GM19238 (cell line): ENCODE results near the gene MIGA2.

Experiments used
- DNase-seq: peaks from one replicate; pipeline ENCODE4 v3.0.0; 2011; ENCODE audit warnings: low spot score; ENCODE audit not compliant: insufficient read length

The MIGA2 gene

DNA sequence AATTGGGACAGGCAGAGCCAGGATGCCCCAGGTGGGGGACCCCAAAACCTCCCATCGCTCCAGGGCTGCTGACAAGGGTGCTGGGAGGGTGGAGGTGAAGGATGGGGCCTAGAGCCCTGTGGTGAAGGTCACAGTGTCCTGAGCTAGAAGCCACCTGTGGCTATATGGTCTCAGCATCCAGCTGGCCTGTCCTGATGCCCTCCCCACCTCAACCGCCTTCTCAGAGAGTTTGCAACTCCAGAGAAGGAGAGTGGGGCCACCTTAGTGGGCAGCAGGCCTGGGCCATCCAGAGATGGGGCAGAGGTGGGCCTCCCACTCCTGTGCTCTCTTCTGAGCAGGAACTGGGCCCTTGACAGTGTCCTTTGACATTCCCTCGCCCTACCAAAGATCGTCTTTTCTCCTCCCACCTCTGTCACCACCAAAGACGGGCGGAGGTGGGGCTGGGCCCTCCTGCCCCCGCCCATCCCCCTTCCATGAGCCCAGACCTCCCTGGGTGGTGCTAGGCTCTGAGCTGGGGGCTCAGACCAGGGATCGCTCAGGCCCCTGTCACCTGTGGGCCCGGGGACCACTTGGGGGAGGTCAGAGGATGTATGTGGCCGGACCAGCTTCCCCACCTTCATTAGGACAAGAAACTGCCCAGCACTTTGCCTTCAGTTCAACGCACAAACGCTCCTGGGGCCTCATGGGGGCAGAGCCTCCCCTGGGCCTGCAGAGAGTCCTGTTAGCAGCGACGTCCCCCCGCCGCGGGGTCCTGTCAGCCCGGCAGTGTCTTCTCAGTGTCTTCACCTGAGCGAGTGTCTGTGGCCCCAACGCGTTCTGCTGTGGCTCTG is 34.5 kb downstream of the MIGA2 start:
- no peak for DNase-seq

DNA sequence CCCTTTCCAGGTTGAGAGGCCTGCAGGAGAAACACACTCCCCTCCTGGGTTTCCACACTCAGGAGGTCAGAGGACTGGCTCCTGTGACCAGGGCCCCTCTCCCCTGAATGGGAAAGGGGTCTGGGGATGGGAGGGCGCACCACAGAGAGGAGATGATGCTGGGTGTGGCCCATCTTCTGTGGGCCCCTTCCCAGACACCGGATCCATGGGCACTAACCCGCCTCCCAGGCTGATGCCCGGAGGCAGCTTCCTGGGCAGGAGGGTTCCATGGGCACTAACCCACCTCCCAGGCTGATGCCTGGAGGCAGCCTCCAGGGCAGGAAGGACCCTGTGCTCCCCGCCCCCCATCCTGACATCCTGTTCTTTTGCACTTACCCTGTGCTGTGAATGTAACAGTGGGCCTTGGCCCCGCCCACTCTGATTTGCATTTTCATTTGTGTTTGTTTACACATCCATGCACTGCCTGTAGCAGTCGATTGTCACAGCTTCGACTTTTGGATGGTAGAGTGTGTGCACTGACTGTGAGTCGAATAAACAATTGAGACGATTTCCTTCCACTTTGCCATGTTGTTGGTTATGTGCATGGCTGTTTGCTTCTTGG is 35.2 kb downstream of the MIGA2 start:
- DNase-seq, result no peak

DNA sequence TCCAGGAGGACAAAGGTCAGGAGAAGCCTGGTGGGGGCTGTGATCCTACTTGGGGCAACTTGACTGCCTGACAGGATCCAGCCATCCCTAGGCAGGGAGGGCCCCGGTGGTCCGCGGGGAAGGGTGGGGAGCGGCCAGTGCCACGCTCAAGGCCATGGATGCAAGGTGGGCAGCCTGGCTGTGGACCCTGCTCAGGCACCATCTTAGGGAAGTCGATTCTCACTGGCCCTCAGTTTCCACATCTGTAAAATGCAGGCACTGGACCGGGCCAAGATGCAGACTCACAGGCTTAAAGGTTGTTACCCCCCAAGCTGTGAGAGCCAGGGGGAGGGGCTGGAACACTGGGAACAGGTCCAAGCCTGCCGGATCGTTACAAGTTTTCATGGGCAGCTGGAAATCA is 35.7 kb downstream of the MIGA2 start:
- DNase-seq, result no peak

DNA sequence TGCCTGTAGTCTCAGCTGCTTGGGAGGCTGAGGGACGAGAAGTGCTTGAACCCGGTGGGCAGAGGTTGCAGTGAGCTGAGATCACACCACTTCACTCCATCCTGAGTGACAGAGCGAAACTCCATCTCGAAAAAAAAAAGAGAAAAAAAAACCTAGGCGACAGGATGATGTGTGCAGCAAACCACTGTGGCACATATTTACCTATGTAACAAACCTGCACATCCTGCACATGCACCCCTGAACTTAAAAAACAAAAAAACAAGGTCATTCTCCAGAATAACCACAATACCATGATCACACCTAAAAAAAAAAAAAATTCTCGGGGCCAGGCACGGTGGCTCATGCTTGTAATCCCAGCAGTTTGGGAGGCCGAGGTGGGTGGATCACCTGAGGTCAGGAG is 37.0 kb downstream of the MIGA2 start:
- DNase-seq, result no peak

DNA sequence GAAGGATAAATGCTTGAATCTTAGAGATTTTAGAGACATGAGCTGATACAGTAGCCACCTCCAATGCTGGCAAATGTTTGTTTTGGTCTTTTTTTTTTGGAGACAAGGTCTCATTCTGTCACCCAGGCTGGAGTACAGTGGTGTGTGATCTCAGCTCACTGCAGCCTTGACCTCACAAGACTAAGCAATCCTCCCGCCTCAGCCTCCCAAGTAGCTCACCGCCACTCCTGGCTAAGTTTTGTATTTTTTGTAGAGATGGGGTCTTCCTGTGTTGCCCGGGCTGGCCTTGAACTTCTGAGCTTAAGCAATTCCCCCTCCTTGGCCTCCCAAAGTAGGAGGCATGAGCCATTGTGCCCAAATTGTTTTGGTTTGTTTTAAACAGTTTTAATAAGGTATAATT is 37.7 kb downstream of the MIGA2 start:
- no peak for DNase-seq

DNA sequence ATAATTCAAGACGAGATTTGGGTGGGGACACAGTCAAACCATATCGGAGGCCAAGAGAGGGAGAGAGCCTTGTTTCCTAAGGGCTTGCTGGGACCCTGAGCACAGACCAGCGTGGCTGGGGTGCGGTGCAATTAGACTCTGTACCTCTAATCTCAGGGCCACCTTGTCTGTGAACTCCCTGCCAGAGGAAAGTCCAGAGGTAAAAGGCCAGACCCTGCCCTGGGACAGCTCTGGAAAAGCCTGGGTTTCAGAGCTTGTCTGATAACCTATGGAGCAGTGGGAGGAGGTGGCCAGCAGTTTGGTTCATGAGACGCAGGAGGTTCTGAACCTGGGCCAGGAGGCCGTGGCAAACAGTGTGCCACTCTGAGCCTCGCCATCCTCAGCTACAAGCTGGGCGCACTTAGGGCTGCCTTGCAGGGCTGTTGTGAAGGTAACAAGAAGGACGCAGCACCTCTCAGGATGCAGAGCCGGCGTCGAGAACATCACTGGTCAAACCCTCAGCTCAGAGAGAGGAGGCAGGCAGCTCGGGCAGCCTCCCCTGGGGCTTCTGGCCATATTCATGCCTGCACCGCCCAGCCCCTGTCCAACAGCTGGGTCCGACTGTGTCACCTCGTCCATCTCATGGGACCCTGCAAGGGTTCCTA is 39.7 kb downstream of the MIGA2 start:
- no peak for DNase-seq

DNA sequence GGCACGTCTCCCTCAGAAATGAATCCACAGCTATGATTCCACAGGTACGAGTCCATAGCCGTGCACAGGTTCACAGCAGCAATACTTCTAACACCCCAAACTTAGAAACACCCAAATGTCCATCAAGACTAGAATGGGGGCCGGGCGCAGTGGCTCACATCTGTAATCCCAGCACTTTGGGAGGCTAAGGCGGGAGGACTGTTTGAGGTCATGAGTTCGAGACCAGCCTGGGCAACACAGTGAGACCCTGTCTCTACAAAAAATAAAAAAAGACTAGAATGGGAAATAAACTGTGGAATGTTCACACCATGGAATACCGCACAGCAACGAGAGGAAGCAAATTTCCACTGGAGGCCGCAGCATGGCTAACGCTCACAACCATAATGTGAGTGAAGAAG is 40.2 kb downstream of the MIGA2 start:
- no peak for DNase-seq

DNA sequence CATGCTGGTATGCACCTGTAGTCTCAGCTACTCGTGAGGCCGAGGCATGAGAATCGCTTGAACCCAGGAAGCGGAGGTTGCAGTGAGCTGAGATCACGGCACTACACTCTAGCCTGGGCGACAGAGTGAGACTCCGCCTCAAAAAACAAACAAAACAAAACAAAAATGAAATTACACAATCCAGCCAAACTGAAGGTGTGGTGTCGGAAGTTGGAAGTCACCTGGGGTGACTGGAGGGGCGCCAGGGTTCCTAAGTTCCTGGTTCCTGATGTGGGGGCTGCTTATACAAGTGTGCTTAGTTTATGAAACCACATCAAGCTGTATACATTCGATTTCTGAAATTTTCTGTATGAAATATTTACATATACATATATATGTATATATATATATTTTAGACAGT is 40.8 kb downstream of the MIGA2 start:
- no peak for DNase-seq

DNA sequence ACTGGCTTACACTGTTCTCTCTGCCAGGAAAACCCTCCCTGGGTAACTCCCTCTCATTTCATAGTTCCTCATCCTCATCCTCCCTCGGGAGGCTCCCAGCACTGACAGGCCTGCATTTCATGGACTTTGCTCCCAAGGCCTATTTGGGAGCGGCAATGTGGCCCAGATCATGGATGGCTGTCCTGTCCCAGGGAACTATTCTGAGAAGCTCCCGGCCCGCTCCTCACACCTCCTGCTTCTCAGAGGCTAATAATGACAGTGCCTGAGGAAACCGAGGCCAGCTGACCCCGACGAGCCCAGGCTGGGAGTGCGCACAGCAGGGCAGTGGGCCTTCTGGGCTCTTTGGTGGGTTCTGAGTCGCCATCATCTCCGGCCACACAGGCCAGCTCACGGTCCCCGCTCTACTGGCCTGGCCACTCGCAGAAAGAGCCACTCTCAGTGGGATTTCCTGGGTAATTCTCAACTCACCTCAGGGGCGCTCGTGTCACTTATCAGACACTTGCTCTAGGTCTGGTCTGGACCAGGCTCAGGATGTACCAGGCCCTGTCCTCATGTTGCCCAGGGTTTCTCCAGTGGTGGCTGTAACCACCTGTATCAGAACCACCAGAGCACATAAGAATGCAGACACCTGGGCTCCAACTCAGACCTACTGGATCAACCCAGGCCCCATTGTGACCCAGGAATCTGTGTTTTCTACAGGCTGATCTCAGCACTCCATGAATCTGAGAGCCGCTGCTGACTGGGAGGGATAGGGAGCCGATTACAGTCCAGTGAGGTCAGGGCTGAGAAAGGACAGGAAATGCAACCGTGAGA is 42.5 kb downstream of the MIGA2 start:
- no peak for DNase-seq

DNA sequence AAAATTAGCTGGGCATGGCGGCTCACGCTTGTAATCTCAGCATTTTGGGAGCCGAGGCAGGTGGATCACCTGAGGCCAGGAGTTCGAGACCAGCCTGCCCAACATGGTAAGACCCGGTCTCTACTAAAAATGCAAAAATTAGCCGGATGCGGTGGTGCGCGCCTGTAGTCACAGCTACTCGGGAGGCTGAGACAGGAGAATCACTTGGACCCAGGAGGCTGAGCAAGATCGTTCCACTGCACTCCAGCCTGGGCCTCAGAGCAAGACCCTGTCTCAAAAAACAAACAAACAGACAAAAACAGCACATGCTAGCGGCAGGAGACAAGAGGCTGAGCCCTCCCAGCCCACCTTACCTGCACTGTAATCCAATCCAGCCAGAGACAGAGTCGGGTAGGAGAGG is 43.4 kb downstream of the MIGA2 start:
- DNase-seq, result no peak

DNA sequence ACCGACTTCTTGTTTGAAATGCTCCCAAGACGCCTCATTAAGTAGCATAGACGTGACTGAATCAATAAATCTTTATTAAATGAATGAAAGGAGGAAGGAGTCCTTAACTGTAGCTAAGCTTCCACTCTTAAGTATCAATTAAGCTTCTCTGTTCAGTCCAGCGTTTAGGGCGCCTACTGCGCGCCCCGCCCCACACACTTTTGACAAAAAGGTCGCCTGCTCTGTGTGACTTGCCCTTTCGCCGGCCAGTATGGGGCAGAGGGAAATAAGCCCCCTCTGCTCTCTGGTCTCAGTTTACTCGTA is 43.8 kb downstream of the MIGA2 start:
- DNase-seq, result no peak

DNA sequence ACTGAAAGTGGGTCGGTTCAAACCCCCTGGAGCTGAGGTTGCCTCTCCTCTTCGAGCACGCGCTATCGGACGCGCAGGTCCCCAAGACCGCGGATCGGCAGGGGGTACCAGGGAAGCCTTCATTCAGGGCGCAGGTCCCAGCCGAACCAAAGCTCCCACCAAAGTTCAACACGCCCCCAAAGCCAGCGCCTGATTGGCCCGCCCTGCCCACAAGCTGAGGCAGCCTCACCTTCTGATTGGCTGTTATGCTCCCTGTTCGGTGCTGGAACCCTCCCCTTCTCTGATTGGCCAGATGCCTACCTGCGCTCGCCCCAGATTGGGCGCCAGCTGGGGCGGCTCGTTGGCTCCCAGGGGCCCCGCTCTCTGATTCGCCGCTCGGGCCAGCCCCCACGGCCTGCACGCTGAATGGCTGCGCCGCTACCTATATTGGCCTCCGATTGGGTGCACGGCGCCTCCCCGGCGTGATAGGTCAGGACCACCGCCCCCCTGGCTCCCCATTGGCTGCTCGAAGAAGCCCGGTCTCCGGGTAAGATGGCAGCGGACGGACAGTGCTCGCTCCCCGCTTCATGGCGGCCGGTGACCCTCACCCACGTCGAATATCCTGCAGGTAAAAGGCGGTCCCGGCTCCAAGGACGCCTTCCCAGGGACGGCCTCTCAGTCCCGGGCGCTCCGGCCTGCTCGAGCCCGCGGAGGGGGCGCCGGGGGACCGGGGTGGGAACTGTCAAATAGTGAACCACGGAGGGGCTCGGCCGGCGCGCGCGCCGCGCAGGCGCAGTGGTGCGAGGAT is 44.4 kb downstream of the MIGA2 start, which contains the start of gene DOLPP1:
DOLPP1 (plus strand) TSS at position 511 of the 787 bp plus-strand sequence; CDS start at position 532, 21 bp downstream.
- peak; percentile 100 for DNase-seq

DNA sequence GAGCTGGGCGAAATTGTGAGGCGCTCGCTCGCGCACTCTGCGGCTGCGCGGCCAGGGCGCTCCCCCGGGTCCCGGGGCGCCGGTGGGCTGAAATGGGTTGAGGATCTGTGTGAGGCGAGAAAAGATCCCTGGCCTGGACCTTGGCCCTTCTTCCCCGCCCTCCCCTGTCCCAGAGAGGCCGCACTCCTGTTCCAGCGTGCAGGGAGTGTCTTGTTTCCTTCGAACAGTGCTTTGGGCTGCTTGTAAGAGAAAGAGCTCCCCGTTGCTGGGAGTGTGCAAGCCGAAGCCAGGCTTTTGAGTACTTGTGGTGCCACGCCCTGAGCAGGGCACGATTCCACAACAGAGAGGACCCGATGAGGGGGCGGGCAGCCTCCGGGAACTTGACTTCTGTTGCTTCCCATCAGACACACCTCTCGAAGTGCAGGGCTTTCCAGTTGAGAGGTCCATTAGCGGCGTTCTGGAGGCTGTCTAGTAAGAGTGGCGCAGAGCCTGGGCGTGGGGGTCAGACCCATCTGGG is 45.0 kb downstream of the MIGA2 start:
- DNase-seq, result peak; percentile 94

DNA sequence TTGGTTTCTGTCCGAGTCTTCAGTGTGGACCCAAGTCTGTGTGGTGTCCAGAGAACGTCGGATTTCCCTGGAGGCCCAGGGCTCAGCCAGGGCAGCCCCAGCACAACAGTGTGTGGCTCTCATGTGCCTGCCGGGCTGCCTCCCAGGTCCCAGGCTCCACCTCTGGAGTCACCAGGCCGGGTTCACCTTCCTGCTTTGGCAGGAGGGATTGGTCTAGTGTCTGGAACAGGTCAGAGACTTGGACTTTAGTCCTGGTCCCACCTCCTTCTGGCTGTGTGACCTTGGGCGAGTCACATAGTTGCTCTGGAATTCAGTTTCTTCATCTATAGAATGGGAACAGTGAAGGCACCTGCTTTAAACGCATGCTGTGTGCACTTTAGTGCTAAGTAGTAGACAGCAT is 47.7 kb downstream of the MIGA2 start:
- DNase-seq, result no peak

DNA sequence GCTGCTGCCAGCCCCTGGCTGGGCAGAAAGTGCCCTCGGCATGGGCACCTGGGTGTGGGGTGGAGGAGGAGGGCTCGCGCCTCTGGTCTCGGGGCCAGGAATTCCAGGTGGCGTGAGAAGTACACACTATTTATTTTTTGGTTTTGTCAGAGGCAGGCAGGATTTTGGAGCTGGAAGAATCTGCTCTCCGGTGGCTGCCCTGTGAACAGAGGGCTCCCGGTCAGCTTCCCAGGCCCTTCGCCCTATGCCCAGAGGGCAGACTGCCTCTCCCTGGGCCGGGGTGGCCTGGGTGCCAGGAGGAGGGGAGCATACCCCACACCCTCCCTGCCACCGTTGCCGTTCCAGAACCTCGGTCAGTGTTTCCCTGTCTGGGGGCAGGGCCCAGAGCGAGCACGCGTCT is 52.8 kb downstream of the MIGA2 start:
- DNase-seq, result no peak

DNA sequence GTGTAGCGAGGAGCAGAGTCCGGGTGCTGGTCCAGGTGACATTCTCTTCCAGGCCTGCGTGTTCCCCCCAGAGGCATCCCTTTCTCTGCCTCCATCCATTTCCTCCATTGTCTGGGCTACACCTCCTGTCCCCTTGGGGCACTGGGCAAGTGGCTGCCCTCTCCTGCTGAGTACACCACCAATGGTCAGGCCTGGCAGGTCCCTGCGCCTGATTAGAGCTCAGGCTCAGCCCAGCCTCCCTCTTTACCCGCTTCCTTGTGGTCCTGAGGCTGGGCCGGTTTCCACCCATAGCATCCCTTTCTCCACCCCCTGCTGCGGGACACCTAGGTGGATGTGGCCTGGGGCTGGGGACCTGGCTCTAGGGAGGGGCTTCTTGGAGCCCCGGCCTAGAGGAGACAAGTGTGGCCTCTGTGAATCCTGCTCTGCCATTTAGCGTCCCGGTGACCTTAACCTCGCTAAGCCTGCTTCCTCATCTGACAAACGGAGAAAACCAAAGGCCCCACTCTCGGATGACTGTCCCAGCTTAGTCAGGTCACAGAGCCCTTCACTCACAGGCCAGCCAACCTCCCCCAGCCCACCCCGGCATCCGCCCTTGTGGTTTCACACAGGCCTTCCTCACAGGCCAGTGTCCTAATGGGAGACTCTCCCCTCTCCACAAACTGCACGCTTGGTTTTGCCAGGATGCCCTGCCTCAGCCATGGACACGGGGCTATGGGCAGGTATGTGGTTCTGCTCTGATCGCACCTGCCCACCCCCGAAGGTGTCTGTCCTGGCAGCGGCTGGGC is 57.4 kb downstream of the MIGA2 start:
- no peak for DNase-seq

DNA sequence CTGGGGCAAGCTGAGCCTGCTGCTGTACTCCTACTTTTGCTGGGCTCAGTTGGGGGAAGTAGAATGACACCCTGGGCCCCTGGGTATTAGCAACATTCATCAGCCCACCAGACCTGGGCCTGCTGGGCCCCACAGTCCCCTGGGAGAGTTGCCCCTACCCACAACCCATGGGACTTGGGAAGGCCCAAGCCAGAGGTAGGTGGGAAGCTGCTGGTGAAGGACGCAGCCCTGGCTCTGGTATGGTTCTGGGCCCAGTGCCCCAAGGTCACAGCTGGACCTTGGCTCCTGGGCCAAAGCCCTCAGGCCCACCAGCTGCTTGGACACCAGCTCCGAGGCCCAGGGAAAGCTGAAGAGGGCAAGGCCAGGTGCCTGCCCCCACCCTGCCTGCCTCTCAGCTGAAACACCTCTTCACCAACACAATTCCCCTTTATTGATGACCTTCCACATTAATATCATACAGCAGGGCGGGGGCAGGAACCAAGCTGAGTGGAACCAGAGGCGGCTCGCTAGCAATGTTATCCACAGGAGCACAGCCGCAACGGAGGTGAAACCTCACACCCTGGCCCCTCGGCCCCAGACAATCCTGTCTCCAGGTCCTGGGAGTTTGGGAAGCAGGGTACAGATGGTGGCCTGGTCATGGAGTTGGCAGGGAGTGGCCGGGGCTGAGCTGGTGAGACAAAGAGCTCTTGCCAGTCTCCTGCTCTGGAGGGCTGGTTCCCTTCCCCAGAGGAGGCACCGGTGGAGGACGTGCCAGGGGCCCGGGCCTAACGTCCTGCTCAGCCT is 58.2 kb downstream of the MIGA2 start:
- no peak for DNase-seq

DNA sequence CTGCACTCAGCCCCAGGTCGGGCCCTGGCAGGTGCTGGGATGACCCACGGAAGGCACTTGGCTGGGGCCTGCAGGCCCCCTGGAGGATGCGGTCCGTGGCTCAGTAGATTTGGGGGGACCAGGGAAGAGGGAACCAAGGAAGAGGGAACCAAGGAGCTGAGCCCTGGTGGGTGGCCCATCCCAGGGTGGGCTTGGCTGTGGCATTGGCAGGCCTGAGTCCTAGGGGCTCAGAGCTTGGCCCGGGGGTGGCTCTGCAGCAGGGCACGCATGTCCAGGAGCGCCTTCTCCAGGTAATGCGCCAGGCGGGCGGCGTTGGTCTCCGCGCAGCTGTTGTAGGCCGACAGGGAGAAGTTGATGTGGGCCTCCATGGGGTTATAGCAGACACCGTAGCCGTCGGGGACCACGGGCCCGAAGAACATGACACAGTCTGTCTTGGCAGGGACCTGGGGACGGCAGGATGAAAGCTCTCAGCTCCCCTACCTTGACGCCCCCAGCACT is 58.8 kb downstream of the MIGA2 start:
- no peak for DNase-seq

DNA sequence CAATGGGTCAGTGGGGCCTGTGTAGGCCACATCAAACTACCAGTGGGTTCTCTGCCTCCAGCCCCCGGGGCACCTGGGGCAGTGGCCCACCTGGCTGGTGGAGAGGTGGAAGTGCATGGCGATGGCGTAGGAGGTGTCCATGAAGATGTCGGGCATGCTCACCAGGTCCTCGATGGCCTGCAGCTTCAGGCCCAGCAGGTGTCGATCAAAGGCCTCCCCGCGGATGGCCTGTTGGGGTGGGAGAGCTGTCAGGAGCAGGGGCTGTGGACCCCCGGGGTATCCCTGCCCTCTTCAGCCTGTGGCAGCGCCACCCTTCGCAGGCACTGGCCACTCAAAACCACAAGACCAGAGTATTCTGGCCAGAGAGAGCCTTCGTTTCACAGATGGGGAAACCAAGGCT is 59.5 kb downstream of the MIGA2 start:
- no peak for DNase-seq
